Fibroblast of peridontal ligament (primary cell): ENCODE data around the gene STK32B.

Experiments used
- DNase-seq: peaks from one replicate; pipeline ENCODE4 v3.0.0-alpha.2; 2010; ENCODE audit errors: extremely low read depth

The STK32B gene

GRCh38 chr4:5469151-5469775 lies 418.0 kb downstream of the STK32B start:
- DNase-seq: no peak

- no peak for DNase-seq
These were observed 418.6 kb downstream of the STK32B start for GRCh38 chr4:5469861-5470260.

GRCh38 chr4:5470318-5471198 lies 419.3 kb downstream of the STK32B start:
- DNase-seq: peak; percentile 11

GRCh38 chr4:5471206-5471605 lies 419.9 kb downstream of the STK32B start:
- DNase-seq: no peak

GRCh38 chr4:5471691-5472090 lies 420.4 kb downstream of the STK32B start:
- DNase-seq: no peak

- no peak for DNase-seq
These were observed 420.9 kb downstream of the STK32B start for GRCh38 chr4:5472160-5472591.

- DNase-seq: no peak
These were observed 421.8 kb downstream of the STK32B start for GRCh38 chr4:5473125-5473524.

GRCh38 chr4:5474756-5475155 lies 423.5 kb downstream of the STK32B start:
- no peak for DNase-seq

- no peak for DNase-seq
These were observed 426.3 kb downstream of the STK32B start for GRCh38 chr4:5477613-5478012.

GRCh38 chr4:5478169-5478568 lies 426.9 kb downstream of the STK32B start:
- no peak for DNase-seq

GRCh38 chr4:5478697-5479096 lies 427.4 kb downstream of the STK32B start:
- no peak for DNase-seq

- no peak for DNase-seq
These were observed 428.3 kb downstream of the STK32B start for GRCh38 chr4:5479518-5480060.

GRCh38 chr4:5488413-5488812 lies 437.1 kb downstream of the STK32B start:
- DNase-seq: no peak

GRCh38 chr4:5489260-5489659 lies 438.0 kb downstream of the STK32B start:
- DNase-seq: no peak

GRCh38 chr4:5497489-5497888 lies 446.2 kb downstream of the STK32B start:
- no peak for DNase-seq

- peak; percentile 42 for DNase-seq
These were observed 448.9 kb downstream of the STK32B start for GRCh38 chr4:5500165-5500564.

- DNase-seq: no peak
These were observed 452.2 kb downstream of the STK32B start for GRCh38 chr4:5503336-5503936.

- DNase-seq: no peak
These were observed 453.2 kb downstream of the STK32B start for GRCh38 chr4:5504486-5504885.

- no peak for DNase-seq
These were observed 459.2 kb downstream of the STK32B start for GRCh38 chr4:5510504-5510903.

- DNase-seq: peak; percentile 61
These were observed 460.5 kb downstream of the STK32B start for GRCh38 chr4:5511791-5512190.

- no peak for DNase-seq
These were observed 464.4 kb downstream of the STK32B start for GRCh38 chr4:5515646-5516045.

GRCh38 chr4:5517372-5517771 lies 466.1 kb downstream of the STK32B start:
- peak; percentile 9 for DNase-seq
